Measurements from ENCODE around the gene TNIK. TPM values are rescaled to one million over a fixed set of nuclear protein-coding genes. Genes with fewer than 3 reads are reported as not detected.

TNIK gene
- total RNA-seq, 1 donor from 2014 or later: 38.1 TPM

DNA sequence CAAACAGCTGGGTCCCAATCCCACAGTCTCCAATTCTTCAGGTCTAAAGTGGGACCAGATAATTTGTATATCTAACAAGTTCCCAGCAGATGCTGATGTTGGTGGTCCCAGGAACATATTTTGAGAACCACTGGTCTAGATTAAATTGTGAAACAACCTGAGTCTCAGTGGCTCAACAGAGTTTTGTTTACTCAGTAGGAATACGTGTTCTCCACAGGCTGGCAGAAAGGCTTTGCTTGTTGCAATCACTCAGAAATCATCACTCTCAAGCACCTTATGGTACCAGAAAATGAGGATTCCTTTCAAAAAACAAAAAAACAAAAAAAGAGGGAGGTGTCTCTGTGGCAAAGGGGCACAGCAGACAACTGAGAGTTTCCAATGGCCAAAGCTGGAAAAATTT lies 118.0 kb downstream of the TNIK start:
- peaks cover 4% of the 10 kb centered on the region for H3K9me3 Mint-ChIP-seq

DNA sequence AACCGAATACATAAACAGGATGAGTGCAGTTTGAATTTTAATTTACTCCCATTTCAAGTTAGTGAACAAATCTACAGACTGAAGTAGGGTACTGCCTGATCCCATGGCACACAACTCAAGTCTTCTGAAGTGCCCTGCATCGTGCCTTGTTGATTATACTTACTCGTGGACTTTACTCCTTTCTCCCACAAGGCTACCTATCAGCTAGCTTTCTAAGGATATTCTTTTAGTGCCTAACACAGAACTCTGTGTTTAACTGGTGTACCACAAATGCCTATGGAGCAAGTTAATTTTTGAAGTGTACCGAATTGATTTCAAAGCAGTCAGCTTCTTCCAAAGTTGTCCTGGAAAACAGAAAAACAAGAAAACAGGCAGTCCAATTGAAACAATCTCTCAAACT lies 119.8 kb downstream of the TNIK start:
- Mint-ChIP-seq H3K4me3 (no peak overlapping the region), H3K27ac (no peak overlapping the region), H3K9me3 (peaks cover 4% of the 10 kb centered on the region), H3K27me3 (no peaks in the 10 kb centered on the region), H3K4me1 (ENCODE audit: unreplicated experiment) (peaks cover 6% of the 10 kb centered on the region), H3K36me3 (peaks cover 8% of the 10 kb centered on the region)
- no peak for DNase-seq (ENCODE audit: extremely low spot score, unreplicated experiment)
- TF ChIP-seq, protein P1, sequence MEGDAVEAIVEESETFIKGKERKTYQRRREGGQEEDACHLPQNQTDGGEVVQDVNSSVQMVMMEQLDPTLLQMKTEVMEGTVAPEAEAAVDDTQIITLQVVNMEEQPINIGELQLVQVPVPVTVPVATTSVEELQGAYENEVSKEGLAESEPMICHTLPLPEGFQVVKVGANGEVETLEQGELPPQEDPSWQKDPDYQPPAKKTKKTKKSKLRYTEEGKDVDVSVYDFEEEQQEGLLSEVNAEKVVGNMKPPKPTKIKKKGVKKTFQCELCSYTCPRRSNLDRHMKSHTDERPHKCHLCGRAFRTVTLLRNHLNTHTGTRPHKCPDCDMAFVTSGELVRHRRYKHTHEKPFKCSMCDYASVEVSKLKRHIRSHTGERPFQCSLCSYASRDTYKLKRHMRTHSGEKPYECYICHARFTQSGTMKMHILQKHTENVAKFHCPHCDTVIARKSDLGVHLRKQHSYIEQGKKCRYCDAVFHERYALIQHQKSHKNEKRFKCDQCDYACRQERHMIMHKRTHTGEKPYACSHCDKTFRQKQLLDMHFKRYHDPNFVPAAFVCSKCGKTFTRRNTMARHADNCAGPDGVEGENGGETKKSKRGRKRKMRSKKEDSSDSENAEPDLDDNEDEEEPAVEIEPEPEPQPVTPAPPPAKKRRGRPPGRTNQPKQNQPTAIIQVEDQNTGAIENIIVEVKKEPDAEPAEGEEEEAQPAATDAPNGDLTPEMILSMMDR (conservative IDR thresholded peaks at IDR 0.05): no peak

More for the DNA sequence above, 118.0 kb downstream of the TNIK start:
- Mint-ChIP-seq H3K36me3 (peaks cover 7% of the 10 kb centered on the region), H3K27me3 (no peaks in the 10 kb centered on the region), H3K4me1 (ENCODE audit: unreplicated experiment) (peaks cover 13% of the 10 kb centered on the region), H3K27ac (no peak overlapping the region), H3K4me3 (no peak overlapping the region)
- TF ChIP-seq, protein P1 (conservative IDR thresholded peaks at IDR 0.05): no peak
- no peak for DNase-seq (ENCODE audit: extremely low spot score, unreplicated experiment)

DNA sequence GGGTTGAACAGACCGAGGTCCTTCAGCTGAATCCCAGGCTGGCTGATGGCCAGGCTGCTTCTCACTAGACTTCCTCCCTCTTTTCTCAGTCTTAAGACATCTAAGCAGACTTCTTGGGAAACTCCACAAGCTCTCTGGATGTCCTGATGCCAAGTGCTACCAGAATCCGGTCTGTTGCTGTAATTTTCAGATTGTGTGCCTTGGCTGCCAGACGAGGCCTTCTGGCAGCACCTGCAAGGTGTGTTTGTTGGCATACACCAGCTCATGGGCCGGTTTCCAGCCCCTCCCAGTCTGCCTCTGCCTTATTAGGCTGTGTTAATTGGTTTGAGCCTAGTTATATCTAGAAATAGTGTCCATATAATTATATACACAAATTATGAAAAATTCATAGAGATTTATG lies 120.6 kb downstream of the TNIK start:
- Mint-ChIP-seq H3K4me1 (ENCODE audit: unreplicated experiment) (peaks cover 8% of the 10 kb centered on the region), H3K27ac (no peak overlapping the region), H3K4me3 (no peak overlapping the region), H3K9me3 (peaks cover 4% of the 10 kb centered on the region), H3K27me3 (no peaks in the 10 kb centered on the region), H3K36me3 (peaks cover 7% of the 10 kb centered on the region)
- TF ChIP-seq, protein P1 (conservative IDR thresholded peaks at IDR 0.05): no peak
- no peak for DNase-seq (ENCODE audit: extremely low spot score, unreplicated experiment)

DNA sequence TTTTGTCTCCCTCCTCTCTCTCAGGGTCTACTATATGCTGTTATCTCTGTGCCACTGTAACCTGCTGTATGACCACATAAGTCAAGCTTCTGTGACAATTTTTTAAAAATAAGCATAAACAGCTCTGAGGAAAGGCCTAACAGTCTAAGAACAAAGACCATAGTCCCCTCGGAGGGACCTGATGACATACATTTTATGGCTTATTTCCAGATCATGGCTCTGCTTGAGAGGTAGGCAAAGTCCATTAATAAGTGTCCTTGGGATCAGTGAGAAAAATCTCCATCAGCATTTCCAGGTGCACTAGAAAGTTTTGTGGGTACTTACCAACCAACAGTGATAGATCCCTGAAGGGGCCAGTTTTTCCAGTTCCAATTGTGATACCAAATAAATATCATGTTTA lies 123.8 kb downstream of the TNIK start:
- no peak overlapping the region for H3K4me3 Mint-ChIP-seq
- TF ChIP-seq, protein P1 (conservative IDR thresholded peaks at IDR 0.05): no peak
- peaks cover 3% of the 10 kb centered on the region for H3K36me3 Mint-ChIP-seq
- no peaks in the 10 kb centered on the region for H3K9me3 Mint-ChIP-seq
- no peak overlapping the region for H3K27ac Mint-ChIP-seq
- H3K27me3 Mint-ChIP-seq: no peaks in the 10 kb centered on the region
- peaks cover 15% of the 10 kb centered on the region for H3K4me1 Mint-ChIP-seq (ENCODE audit: unreplicated experiment)
- DNase-seq (ENCODE audit: extremely low spot score, unreplicated experiment): no peak

DNA sequence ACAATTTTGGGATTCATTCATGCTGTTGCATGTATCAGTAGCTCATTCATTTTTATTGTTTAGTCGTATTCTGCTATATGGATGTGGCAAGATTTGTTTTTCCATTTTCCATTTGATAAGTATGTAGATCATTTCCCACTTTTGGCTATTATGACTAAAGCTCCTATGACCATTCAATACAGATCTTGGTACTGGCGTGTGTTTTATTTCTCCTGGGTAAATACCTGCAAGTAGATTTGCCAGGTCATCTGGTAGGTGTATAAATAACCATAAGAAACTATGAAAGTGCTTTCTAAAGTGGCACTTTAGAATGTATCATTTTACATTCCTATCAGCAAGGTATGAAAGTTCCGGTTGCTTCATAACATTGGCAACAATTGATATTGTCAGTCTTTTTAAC lies 124.6 kb downstream of the TNIK start:
- Mint-ChIP-seq H3K4me1 (ENCODE audit: unreplicated experiment) (peaks cover 18% of the 10 kb centered on the region), H3K27me3 (no peaks in the 10 kb centered on the region), H3K36me3 (peaks cover 3% of the 10 kb centered on the region), H3K4me3 (no peak overlapping the region), H3K9me3 (no peaks in the 10 kb centered on the region), H3K27ac (no peak overlapping the region)
- DNase-seq (ENCODE audit: extremely low spot score, unreplicated experiment): no peak
- TF ChIP-seq, protein P1 (conservative IDR thresholded peaks at IDR 0.05): no peak

DNA sequence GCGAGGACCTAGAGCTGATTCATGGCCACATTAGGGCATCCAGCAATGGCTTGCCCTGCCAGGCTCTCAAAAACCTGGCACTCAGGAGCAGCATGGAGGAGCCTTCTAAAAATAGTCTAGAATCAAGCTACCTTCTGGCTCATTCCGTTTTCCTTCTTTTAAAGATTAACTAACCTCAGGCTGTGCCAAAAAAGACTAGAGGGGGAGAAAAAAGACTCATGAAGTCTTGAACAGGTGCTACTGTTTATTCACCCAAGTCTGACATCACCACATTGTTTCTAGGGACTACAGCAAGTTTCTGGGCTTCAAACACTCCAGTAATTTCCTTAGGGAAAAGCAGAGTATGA lies 125.8 kb downstream of the TNIK start:
- no peak overlapping the region for H3K27ac Mint-ChIP-seq
- DNase-seq (ENCODE audit: extremely low spot score, unreplicated experiment): no peak
- H3K36me3 Mint-ChIP-seq: peaks cover 3% of the 10 kb centered on the region
- TF ChIP-seq, protein P1 (conservative IDR thresholded peaks at IDR 0.05): no peak
- H3K4me1 Mint-ChIP-seq (ENCODE audit: unreplicated experiment): peaks cover 26% of the 10 kb centered on the region
- no peaks in the 10 kb centered on the region for H3K27me3 Mint-ChIP-seq
- H3K4me3 Mint-ChIP-seq: no peak overlapping the region
- no peaks in the 10 kb centered on the region for H3K9me3 Mint-ChIP-seq
